ENCODE results near the gene RASSF9.

Gene RASSF9

DNA sequence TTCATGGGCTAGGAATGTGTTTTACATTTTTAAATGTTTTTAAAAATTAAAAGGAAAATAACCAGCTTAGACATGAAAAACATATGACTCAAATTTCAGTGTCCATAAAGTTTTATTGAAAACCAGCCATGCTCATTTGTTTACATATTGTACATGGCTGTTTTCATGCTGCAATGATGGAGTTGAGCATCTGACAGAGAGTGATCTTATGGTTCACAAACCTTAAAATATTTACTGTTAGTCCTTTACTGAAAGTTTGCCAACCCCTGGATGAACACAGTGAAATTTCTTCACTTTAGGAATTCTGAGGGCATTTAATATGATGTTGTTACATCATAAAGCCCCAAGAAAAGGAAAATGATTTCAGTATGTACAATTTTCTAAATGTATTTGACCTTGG lies 16.1 kb downstream of the RASSF9 start:
- no peak for DNase-seq

- no peak for DNase-seq
These were observed 21.5 kb downstream of the RASSF9 start for GRCh38 chr12:85814741-85815140.

GRCh38 chr12:85814071-85814470 lies 22.1 kb downstream of the RASSF9 start:
- no peak for DNase-seq

DNA sequence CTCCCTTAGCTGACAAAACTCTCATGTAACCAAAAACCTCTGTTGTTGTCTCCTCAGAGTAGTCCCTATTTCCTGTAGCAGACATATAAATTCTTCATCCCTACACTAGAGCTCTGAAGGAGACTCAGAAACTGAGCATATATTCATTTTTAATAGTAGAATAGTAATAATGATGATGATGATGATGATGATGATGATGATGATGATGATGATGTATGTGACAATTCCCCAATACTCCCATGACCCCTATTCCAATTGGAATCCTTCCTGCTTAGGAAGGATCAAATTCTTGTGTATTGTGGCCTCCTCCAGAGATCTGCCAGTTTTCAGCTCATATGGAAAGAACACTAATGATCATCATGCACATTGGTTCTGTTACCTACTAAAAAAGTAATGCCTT lies 26.7 kb downstream of the RASSF9 start:
- no peak for DNase-seq

DNA sequence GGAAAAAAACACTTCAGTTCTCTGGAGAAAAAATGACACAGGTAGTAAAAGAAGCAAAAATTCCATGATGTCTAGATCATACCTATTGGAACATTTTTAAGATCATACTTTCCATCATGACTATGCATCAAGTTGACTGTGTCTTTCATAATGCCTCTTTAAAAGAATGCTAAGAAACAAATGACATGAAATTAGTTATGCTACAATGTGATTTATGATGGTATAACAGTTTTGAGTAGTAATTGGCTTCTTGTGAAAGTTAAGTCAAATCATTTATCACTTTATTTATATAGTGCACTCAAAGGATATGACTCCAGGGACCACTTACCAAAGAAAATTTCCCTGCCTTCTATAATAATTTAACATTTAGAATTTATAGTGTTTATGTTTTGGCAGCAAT lies 28.5 kb downstream of the RASSF9 start:
- DNase-seq, result no peak

- no peak for DNase-seq
These were observed 30.6 kb downstream of the RASSF9 start for GRCh38 chr12:85805654-85806053.

- DNase-seq, result no peak
These were observed 31.5 kb downstream of the RASSF9 start for GRCh38 chr12:85804663-85805062.

DNA sequence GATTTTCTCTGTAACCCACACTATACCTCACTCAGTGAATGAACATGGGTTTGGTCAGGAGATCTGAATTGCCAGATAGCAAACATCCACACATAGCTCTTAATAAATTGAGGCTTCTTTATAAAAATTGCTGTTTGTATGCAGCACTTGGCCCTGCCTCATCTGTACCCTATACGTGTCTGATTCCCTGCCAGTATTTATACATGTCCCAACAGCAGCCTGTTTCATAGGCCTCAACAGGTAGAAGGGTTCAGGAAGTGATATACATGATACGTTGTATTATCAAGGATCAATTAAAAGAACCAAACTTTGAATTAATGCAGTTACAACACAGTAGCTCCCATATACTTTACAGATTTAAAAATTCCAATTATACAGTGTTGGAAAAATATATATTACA lies 32.3 kb downstream of the RASSF9 start:
- DNase-seq, result no peak

GRCh38 chr12:85803231-85803630 lies 33.0 kb downstream of the RASSF9 start:
- no peak for DNase-seq

- DNase-seq, result no peak
These were observed 38.1 kb downstream of the RASSF9 start for GRCh38 chr12:85798122-85798521.

GRCh38 chr12:85796001-85796400 lies 40.2 kb downstream of the RASSF9 start:
- DNase-seq, result no peak

- DNase-seq, result no peak
These were observed 41.7 kb downstream of the RASSF9 start for GRCh38 chr12:85794531-85794930.

GRCh38 chr12:85784096-85784720 lies 52.0 kb downstream of the RASSF9 start:
- no peak for DNase-seq

- no peak for DNase-seq
These were observed 53.5 kb downstream of the RASSF9 start for GRCh38 chr12:85782711-85783110.

DNA sequence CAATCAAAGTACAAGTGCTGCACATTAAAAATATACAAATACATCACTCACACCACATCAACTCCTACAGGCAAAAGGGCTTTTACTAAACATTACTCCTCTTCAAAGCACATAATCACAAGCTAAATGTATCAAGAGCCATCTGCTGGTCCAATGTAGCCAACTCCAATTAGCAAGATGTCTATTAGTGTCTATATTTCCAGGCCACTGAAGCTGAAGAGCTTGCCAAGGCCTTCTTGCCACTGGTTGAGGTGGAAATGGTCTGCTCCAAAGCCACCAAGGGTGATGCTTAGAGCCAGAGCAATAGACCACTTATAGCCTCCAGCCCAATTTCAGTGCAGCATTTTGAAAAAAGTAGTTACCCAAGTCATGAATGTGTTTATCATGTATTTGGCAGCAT lies 54.4 kb downstream of the RASSF9 start:
- no peak for DNase-seq

- no peak for DNase-seq
These were observed 56.4 kb downstream of the RASSF9 start for GRCh38 chr12:85779768-85780167.

- no peak for DNase-seq
These were observed 61.1 kb downstream of the RASSF9 start for GRCh38 chr12:85775091-85775490.

DNA sequence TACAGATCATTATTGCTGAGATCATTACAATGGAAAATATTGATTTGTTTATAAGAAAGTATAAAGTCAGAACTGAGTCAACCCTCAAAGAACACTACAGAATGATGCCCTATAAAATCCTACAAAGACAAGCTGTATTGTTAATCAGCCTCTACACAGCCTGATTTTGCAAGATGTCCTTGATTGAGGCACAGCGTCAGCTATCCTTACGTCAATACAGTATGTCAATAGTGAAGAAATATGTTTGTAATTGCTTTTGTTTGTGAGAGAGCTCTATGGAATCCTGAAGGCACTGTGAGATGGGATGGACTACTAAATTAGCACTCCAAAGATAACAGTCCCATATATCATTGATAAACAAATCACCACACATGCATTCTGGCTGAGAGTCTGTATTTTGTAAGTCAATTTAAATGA lies 70.7 kb downstream of the RASSF9 start:
- no peak for DNase-seq

DNA sequence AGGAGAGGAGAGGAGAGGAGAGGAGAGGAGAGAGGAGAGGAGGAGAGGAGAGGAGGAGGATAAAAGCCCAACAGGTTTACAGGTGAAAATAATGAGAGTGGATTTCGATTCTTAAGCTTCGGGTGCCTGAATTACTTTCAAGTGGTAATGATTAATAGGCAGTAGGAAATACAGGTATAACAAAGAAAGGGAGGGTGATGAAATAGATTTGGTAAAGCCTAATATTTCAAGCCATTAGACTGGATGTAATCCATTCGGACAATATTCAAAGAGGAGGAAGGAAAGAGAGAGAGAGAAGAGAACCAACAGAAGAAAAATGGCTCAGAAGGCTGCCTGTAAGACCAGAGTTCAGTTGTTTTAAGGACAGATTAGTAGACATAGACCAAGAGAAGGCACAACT lies 76.6 kb downstream of the RASSF9 start:
- no peak for DNase-seq

GRCh38 chr12:85759091-85759490 lies 77.1 kb downstream of the RASSF9 start:
- DNase-seq, result no peak

- DNase-seq, result no peak
These were observed 80.4 kb downstream of the RASSF9 start for GRCh38 chr12:85755760-85756159.

Data from activated CD4-positive, CD25-positive, alpha-beta regulatory T cell treated with anti-CD3 and anti-CD28 coated beads, Interleukin-2, amount 50 U/mL, for 72 hours (primary cell).